B cell (primary cell): ENCODE results near the gene PRKAG2.

Experiments used
- EZH2 ChIP-seq: IDR thresholded peaks from 2 replicates; pipeline ENCODE4 v1.6.1; 2012; ENCODE audit warnings: borderline replicate concordance, low read depth, mild to moderate bottlenecking, moderate library complexity, low read length; ENCODE audit not compliant: insufficient read depth, poor library complexity, severe bottlenecking
- TF ChIP-seq, protein P1 (sequence below): fragments of 200-600 bp; IDR thresholded peaks from one replicate; pipeline ENCODE4 v1.8.0; 2022; ENCODE audit warnings: antibody characterized with exemption, mild to moderate bottlenecking

DNA sequence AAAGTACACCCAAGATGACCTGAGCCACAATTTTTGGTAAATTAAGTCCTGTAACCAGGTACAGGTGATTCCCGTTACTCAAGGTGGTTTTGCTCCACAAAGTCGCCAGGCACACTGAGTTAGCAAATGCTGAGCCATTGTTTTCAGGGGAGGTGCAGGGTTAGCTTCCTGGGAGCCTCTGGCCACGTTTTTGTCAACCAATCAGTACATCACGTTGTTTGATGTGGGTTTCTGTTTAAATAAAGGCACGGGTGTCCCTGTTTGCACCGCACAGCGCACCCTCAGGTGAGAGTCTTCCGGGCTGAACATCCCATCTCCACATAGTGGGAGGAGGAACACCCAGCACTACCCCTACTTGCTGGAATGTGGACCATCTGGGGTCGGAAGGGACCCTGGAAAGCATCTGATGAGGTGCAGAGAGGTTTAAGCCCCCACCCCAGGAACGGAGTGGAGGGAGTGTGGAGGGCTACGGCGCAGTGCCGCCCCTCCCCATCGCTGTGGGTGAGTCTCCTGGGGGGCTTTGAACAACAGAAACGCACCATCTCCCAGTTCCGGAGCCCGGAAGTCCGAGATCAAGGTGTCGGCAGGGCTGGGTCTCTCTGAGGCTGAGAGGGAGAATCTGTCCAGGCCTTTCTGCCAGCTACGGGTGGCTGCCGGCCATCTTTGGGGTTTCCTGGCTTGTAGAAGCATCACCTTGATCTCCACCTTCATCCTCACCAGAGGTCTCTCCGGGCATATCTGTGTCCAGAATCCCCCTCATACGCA lies 42.5 kb downstream of the PRKAG2 start:
- TF ChIP-seq, protein P1, sequence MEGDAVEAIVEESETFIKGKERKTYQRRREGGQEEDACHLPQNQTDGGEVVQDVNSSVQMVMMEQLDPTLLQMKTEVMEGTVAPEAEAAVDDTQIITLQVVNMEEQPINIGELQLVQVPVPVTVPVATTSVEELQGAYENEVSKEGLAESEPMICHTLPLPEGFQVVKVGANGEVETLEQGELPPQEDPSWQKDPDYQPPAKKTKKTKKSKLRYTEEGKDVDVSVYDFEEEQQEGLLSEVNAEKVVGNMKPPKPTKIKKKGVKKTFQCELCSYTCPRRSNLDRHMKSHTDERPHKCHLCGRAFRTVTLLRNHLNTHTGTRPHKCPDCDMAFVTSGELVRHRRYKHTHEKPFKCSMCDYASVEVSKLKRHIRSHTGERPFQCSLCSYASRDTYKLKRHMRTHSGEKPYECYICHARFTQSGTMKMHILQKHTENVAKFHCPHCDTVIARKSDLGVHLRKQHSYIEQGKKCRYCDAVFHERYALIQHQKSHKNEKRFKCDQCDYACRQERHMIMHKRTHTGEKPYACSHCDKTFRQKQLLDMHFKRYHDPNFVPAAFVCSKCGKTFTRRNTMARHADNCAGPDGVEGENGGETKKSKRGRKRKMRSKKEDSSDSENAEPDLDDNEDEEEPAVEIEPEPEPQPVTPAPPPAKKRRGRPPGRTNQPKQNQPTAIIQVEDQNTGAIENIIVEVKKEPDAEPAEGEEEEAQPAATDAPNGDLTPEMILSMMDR, result no peak
- TF ChIP-seq EZH2, result no peak
